Measurements from ENCODE around the gene POPDC3.

DNA sequence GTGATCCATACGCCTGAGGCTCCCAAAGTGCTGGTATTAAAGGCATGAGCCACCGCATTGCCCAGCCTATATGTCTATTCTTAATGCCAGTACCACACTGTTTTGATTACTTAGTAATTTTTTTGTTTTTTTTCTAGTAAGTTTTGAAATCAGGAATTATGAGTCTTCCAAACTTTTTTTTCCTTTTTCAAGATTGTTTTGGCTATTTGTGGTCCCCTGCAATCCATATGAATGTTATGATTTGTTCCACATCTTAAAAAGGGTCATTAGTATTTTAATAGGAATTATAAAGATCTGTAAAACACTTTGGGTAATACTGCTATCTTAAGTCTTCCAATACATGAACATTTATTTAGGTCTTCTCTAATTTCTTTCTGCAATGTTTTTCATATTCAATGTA lies 6.8 kb upstream of the POPDC3 start:
- TF ChIP-seq, protein P1, sequence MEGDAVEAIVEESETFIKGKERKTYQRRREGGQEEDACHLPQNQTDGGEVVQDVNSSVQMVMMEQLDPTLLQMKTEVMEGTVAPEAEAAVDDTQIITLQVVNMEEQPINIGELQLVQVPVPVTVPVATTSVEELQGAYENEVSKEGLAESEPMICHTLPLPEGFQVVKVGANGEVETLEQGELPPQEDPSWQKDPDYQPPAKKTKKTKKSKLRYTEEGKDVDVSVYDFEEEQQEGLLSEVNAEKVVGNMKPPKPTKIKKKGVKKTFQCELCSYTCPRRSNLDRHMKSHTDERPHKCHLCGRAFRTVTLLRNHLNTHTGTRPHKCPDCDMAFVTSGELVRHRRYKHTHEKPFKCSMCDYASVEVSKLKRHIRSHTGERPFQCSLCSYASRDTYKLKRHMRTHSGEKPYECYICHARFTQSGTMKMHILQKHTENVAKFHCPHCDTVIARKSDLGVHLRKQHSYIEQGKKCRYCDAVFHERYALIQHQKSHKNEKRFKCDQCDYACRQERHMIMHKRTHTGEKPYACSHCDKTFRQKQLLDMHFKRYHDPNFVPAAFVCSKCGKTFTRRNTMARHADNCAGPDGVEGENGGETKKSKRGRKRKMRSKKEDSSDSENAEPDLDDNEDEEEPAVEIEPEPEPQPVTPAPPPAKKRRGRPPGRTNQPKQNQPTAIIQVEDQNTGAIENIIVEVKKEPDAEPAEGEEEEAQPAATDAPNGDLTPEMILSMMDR (conservative IDR thresholded peaks at IDR 0.05; ENCODE audit: low read depth, low read length) = no peak
- TF ChIP-seq EZH2 (IDR thresholded peaks at IDR 0.05; ENCODE audit: low read length, unreplicated experiment) = no peak

Measured in PC-3 (cell line).